Caco-2 (cell line): ENCODE data around the gene GHR. TPM values are rescaled to one million over a fixed set of nuclear protein-coding genes. Genes with fewer than 3 reads are reported as not detected.

Source experiments
- BruUV-seq: library from RNA; stranded (reverse); fragments of 400-500 nt; replicated peaks from 2 replicates; lab custom pipeline; 2021; lab: Mats Ljungman, UMichigan
- CTCF ChIA-PET: fragments of 300-600 bp; sonication (Branson Sonifier 250); formaldehyde crosslinking; loops from one replicate; lab custom pipeline; 2022; ENCODE audit warnings: antibody characterized with exemption; lab: Charles Lee
- POLR2A ChIA-PET: fragments of 300-600 bp; sonication (Branson Sonifier 250); formaldehyde crosslinking; loops from one replicate; lab custom pipeline; 2022; ENCODE audit warnings: antibody characterized with exemption; lab: Charles Lee
- DNase-seq, 2 experiments: peaks; one replicate each; pipeline versions ENCODE4 v3.0.0 to v3.0.0-alpha.2; 2020 to 2022
- H3K27me3 ChIP-seq: replicated peaks from 2 replicates; pipeline ENCODE4 v1.6.0; 2011; ENCODE audit warnings: low read length; ENCODE audit not compliant: control insufficient read depth, insufficient read depth
- H3K36me3 ChIP-seq: 2 replicates; pipeline ENCODE4 v1.5.1; 2011; ENCODE audit warnings: low read length; ENCODE audit not compliant: control insufficient read depth, insufficient read depth
- H3K4me1 ChIP-seq: fragments of 250-450 bp; sonication (Bioruptor Pico); 2 replicates; pipeline ENCODE4 v1.5.1; 2020; ENCODE audit warnings: mild to moderate bottlenecking
- H3K4me3 ChIP-seq: 2 replicates; pipeline ENCODE4 v1.5.1; 2011; ENCODE audit warnings: low read depth, mild to moderate bottlenecking, control low read depth, low read length
- H3K9me3 ChIP-seq: fragments of 250-450 bp; sonication (Bioruptor Pico); 2 replicates; pipeline ENCODE4 v1.5.1; 2020; ENCODE audit warnings: mild to moderate bottlenecking, moderate library complexity
- H3K27ac Mint-ChIP-seq: one replicate; pipeline ENCODE4 v1.8.0; 2022; ENCODE audit warnings: mixed read lengths; ENCODE audit not compliant: unreplicated experiment
- H3K27me3 Mint-ChIP-seq: one replicate; pipeline ENCODE4 v1.8.0; 2022; ENCODE audit warnings: mixed read lengths; ENCODE audit not compliant: insufficient read depth, unreplicated experiment
- H3K36me3 Mint-ChIP-seq: one replicate; pipeline ENCODE4 v1.8.0; 2022; ENCODE audit warnings: mild to moderate bottlenecking, mixed read lengths; ENCODE audit not compliant: insufficient read depth, unreplicated experiment
- H3K4me1 Mint-ChIP-seq: one replicate; pipeline ENCODE4 v1.8.0; 2022; ENCODE audit warnings: low read depth, mixed read lengths; ENCODE audit not compliant: unreplicated experiment
- H3K4me3 Mint-ChIP-seq: one replicate; pipeline ENCODE4 v1.8.0; 2022; ENCODE audit warnings: mild to moderate bottlenecking, moderate library complexity, mixed read lengths; ENCODE audit not compliant: unreplicated experiment
- H3K9me3 Mint-ChIP-seq: one replicate; pipeline ENCODE4 v1.8.0; 2022; ENCODE audit warnings: mixed read lengths; ENCODE audit not compliant: unreplicated experiment
- CTCF ChIP-seq, 2 experiments: fragments of 200-600 bp in 1 of 2; IDR thresholded peaks; 1 replicate in 1 of 2; 2 replicates in 1 of 2; pipeline versions ENCODE4 v1.5.1 to v1.8.0; 2011 to 2022; ENCODE audit warnings: antibody characterized with exemption in 1 of 2, control low read depth in 1 of 2, inconsistent platforms in 1 of 2, low read depth in 1 of 2, low read length in 1 of 2, mild to moderate bottlenecking in 1 of 2, moderate library complexity in 1 of 2; ENCODE audit not compliant: insufficient read depth in 1 of 2, severe bottlenecking in 1 of 2, unreplicated experiment in 1 of 2
- intact Hi-C: fragments of 100-400 bp; cut with micrococcal nuclease; formaldehyde crosslinking; loops from one replicate; pipeline ENCODE4 v1.10.0; 2022; ENCODE audit not compliant: unreplicated experiment
- total RNA-seq: library from RNA; stranded (reverse); gene quantifications from 2 replicates; pipeline ENCODE4 v1.2.3, GENCODE V29; 2022

The GHR gene
- total RNA-seq, 1 experiment from 2014 or later, result 0.54 TPM

GRCh38 chr5:42531611-42532010 is 108.4 kb downstream of the GHR start:
- Mint-ChIP-seq H3K4me3 (no peak overlapping the region), H3K4me1 (no peaks in the 10 kb centered on the region), H3K36me3 (no peaks in the 10 kb centered on the region), H3K9me3 (peaks cover 4% of the 10 kb centered on the region), H3K27me3 (no peaks in the 10 kb centered on the region), H3K27ac (no peak overlapping the region)
- no peak for DNase-seq
- no peaks in the 10 kb centered on the region for H3K36me3 ChIP-seq
- no peaks in the 10 kb centered on the region for H3K4me1 ChIP-seq
- no peaks in the 10 kb centered on the region for H3K9me3 ChIP-seq
- POLR2A ChIA-PET, result no interaction called here
- intact Hi-C loops, result no loop called here
- BruUV-seq, result no TSS peak
- no peaks in the 10 kb centered on the region for H3K27me3 ChIP-seq
- CTCF ChIA-PET, result no interaction called here
- no peak for TF ChIP-seq CTCF (IDR thresholded peaks at IDR 0.05; ENCODE audit: insufficient read depth in 1 of 2, low read depth in 1 of 2, low read length in 1 of 2, severe bottlenecking in 1 of 2, unreplicated experiment in 1 of 2)
- no peak overlapping the region for H3K4me3 ChIP-seq

- H3K27me3 Mint-ChIP-seq, result no peaks in the 10 kb centered on the region
- CTCF ChIA-PET, result no interaction called here
- no peaks in the 10 kb centered on the region for H3K36me3 Mint-ChIP-seq
- TF ChIP-seq CTCF (IDR thresholded peaks at IDR 0.05; ENCODE audit: insufficient read depth in 1 of 2, low read depth in 1 of 2, low read length in 1 of 2, severe bottlenecking in 1 of 2, unreplicated experiment in 1 of 2), result no peak
- no peak for DNase-seq
- peaks cover 29% of the 10 kb centered on the region for H3K9me3 Mint-ChIP-seq
- H3K27ac Mint-ChIP-seq, result no peak overlapping the region
- no peaks in the 10 kb centered on the region for H3K4me1 Mint-ChIP-seq
- no TSS peak for BruUV-seq
- intact Hi-C loops, result no loop called here
- no peak overlapping the region for H3K4me3 Mint-ChIP-seq
- Histone ChIP-seq H3K27me3 (no peaks in the 10 kb centered on the region), H3K4me1 (no peaks in the 10 kb centered on the region), H3K9me3 (peaks cover 9% of the 10 kb centered on the region), H3K36me3 (no peaks in the 10 kb centered on the region), H3K4me3 (no peak overlapping the region)
- POLR2A ChIA-PET, result no interaction called here
Observed at GRCh38 chr5:42542106-42542505, 118.9 kb downstream of the GHR start.

- Mint-ChIP-seq H3K36me3 (no peaks in the 10 kb centered on the region), H3K27me3 (no peaks in the 10 kb centered on the region), H3K4me1 (no peaks in the 10 kb centered on the region), H3K27ac (no peak overlapping the region), H3K4me3 (no peak overlapping the region), H3K9me3 (peaks cover 25% of the 10 kb centered on the region)
- H3K4me3 ChIP-seq, result no peak overlapping the region
- TF ChIP-seq CTCF (IDR thresholded peaks at IDR 0.05; ENCODE audit: insufficient read depth in 1 of 2, low read depth in 1 of 2, low read length in 1 of 2, severe bottlenecking in 1 of 2, unreplicated experiment in 1 of 2), result no peak
- H3K4me1 ChIP-seq, result no peaks in the 10 kb centered on the region
- no peaks in the 10 kb centered on the region for H3K36me3 ChIP-seq
- no peaks in the 10 kb centered on the region for H3K27me3 ChIP-seq
- peaks cover 9% of the 10 kb centered on the region for H3K9me3 ChIP-seq
- POLR2A ChIA-PET, result no interaction called here
- CTCF ChIA-PET, result no interaction called here
- DNase-seq, result no peak
- BruUV-seq, result no TSS peak
- intact Hi-C loops, result no loop called here
Observed at GRCh38 chr5:42543774-42544173, 120.5 kb downstream of the GHR start.
